ENCODE measurements around the gene RBM47. TPM values are rescaled to one million over a fixed set of nuclear protein-coding genes. Genes with fewer than 3 reads are reported as not detected.

The RBM47 gene
- polyA plus RNA-seq, 4 donors, result 86.9 to 98.8 (median 93.0) TPM

DNA sequence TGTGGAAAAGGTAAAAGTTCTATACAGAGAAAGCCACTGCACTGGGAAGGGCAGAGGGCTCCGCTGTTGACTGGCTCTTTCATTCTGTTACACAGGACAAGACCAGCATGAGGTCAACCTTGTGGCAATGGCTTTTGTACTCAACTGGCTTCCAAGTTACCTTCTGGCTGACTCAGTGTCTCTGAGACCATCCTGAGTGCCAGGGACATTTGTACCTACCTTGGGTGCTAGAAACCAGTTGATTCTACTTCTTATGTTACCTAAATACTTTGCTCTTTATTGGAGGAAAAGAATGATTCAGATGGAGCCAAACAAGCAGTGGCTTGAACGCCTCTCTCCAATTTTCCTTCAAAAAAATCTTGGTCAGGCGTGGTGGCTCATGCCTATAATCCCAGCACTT lies 123.2 kb downstream of the RBM47 start:
- no peak for DNase-seq (ENCODE audit: low read depth in 4 of 4, low spot score in 3 of 4)

DNA sequence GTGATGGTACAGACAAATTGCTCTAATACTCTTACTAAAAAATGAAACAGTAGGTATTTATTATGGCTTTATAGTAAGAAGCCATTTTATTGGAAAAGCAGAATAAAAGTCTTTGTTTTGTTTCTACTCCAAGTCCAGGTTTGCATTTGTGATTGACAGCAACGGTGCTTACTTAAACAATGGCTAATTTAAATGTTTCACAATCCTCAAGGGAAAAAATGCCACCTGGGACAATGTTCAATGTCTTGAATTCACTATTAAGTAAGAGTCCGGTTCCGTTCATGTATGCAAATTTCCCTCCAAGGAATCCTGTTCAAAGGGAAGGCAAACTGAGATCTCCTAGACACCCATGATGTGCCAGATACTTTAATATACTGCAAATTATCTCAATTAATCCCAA lies 123.6 kb downstream of the RBM47 start:
- no peak for DNase-seq (ENCODE audit: low read depth in 4 of 4, low spot score in 3 of 4)

DNA sequence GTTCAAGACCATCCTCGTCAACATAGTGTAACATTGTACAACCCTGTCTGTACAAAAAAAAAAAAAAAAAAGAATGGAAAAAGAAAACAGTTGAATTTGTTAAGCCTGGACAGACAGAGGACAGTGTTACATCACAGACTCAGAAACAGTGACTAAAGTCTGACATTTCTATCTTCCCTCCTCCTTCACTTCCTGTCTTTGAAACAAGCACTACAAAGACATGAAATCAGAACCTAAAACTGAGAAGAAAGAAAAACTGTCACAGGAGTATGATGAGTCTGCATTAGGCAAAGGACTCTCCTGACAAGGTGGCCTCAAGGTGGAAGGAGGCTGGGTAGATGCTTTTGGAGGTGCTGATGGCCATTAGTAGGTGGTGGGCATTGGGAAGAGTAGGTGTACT lies 126.7 kb downstream of the RBM47 start:
- no peak for DNase-seq (ENCODE audit: low read depth in 4 of 4, low spot score in 3 of 4)

DNA sequence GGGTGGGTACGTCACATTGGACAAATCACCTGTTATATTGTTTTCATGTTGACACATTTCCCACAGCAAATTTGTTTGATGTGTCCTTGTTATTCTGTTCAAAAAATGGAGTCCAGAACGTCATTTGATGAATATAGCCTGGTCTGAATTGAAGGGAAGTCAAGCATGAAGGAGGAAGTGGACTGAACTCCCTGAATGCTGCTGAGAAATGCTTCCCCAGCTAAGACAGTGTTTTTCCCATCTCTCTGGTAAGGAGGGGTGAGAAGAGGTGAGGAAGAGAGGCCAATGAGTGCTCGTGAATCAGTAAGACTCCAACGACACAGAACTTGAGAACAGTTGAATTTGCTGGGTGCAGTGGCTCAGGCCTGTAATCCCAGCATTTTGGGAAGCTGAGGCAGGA lies 127.4 kb downstream of the RBM47 start:
- no peak for DNase-seq (ENCODE audit: low read depth in 4 of 4, low spot score in 3 of 4)

DNA sequence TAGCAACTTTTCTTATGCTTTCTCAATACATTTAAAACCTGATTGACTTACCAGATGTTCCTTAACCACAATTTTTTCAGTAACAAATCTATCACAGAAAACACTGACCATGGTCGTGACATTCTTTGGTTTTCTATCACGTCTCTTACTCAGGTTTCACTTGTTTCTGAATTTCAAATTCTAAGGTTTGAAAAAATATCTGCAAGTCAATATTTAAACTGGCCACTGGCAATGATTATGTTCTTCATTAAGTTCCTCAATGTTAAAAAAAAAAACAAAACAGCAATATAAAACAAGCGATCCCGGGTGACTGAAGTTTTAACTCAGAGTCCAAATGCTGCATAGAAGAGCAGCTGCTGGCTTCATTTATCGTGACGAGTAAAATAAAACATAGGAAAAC lies 128.9 kb downstream of the RBM47 start:
- no peak for DNase-seq (ENCODE audit: low read depth in 4 of 4, low spot score in 3 of 4)

DNA sequence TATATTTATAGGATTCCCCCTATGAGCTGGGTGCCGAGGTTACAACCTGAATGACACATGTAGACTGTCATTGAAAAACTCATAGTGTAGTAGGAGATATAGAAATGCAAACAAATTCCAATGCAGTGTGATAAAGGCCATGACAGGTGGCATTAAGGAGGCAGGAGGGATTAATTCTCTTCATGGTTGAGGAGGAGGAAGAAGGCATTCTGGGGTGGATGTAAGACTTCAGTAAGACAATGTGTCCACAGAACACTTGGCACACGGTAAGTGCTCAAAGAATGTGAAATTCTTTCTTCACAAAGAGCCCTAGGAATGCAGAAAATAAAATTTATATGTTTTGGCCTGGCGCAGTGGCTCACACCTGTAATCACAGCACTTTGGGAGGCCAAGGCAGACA lies 136.5 kb downstream of the RBM47 start:
- no peak for DNase-seq (ENCODE audit: low read depth in 4 of 4, low spot score in 3 of 4)

DNA sequence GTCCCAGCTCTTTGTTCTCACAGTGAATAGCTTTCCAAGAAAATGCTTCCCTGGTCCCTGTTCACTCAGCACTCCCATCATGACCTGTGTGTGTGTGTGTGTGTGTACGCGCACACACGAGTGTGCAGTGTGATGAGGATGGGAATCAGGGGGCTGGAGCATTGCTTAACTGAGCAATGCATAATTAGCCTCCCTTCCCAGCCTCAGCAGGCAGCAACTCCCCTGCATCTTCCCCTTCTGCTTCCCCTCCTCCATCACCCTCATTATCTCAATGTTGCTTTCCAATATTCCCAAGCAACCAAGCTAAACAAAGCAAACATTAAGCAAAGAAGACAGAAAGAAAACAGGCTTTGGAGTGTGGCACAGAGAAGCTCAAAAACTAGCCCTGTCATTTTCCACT lies 137.0 kb downstream of the RBM47 start:
- DNase-seq (ENCODE audit: low read depth in 4 of 4, low spot score in 3 of 4), result no peak

DNA sequence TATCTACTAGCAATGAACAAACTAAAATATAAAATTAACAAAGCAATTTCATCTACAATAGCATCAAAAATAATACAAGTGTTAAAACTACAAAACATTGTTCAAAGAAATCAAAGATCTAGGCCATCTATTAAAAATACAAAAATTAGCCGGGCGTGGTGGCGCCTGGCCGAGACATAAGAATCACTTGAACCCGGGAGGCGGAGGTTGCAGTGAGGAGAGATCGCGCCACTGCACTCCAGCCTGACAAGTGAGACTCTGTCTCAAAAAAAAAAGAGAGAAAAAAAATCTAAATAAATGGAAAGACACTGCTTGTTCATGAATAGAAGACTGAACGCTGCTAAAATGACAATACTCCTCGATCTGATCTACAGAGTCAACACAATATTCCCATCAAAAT lies 139.2 kb downstream of the RBM47 start:
- no peak for DNase-seq (ENCODE audit: low read depth in 4 of 4, low spot score in 3 of 4)

DNA sequence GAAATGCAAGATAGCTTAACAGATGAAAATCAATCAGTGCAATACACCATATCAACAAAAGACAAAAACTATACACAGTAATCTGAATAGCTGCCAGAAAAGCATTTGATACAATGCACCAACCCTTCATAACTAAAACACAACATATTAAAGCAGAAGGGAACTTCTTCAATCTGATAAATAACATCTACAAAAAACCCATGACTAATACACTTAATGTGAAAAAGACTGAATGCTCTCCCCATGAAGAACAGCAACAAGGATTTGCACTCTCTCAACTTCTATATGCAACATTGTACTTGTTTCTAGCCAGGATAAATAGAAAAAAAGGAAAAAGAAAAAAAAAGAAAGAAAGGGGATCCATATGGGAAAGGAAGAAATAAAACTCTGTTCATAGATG lies 139.7 kb downstream of the RBM47 start:
- no peak for DNase-seq (ENCODE audit: low read depth in 4 of 4, low spot score in 3 of 4)

DNA sequence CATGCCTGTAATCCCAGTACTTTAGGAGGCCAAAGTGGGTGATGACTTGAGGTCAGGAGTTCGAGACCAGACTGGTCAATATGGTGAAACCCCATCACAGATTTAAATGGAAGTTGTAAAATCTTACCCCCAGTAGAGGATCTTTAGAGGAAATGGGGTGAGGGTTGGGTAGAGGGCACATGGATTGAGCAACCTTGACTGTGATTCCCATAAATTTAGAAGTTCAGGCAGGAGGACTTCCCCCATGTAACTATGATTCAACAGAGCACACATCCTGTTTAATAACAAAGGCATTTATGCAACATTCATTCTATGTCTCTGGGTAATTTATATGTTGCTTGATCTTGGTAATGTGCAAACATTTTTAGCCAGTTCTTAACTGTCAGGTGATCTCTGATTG lies 143.1 kb downstream of the RBM47 start:
- DNase-seq (ENCODE audit: low read depth in 4 of 4, low spot score in 3 of 4), result no peak

DNA sequence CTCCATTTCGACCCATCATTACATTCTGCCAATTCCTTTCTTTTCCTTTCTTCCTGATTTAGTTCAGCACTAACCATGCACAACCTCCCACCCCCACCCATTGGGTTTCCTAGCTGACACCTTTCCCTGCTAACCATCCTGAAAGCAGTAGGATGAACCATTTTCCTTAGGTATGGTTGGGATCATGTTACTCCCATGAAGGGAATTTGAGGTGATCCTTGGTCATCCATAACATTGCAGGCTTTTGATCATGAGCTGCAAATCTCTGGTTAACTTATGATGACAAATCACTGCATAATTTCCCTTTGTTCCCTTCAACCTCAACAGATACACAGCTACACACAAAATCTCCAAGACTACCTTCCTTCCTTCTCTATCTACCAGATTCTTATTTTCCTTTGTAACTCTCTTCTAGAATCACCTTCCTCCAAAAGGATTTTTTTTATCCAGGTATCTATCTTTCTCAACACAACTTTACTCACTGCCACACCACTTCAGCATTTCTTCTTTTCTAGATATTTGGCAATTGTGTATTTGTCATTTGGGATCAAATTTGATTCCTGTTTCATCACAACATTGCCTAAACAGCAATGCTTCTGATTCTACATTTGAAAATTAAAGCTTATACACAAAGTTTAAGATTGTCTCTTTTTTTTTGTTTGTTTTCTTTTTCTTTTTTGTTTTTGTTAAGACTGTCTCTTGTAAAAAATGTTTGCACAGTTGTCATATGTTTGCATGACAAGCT lies 145.1 kb downstream of the RBM47 start:
- DNase-seq (ENCODE audit: low read depth in 4 of 4, low spot score in 3 of 4), result no peak

DNA sequence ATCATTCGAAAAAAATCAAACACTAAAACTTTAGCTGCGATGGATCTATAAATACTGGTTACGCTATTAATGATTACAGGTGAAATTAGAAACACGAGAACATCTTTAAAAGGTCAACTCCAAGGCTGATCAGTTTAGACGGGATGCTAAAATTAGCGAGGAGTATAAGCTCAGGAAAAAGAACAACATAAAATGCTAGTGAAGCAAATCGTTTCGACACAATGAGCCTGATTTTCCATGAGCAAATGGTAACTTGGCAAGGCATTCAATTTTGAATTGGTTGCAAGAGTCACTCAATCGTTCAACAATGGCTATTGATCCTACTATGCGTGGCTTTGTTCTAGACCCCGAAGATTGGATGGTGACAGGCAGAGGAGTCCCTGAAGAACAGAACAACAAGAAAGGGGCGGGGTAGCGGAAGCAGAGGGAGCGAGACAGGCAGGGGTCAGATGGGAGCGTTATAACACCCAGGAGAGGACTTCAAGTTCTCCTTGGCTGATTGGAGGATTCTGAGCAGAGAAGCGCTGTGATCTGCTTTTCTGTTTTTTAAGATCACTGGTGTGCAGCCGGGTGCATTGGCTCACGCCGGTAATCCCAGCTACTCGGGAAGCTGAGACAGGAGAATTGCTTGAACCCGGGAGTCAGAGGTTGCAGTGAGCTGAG lies 146.5 kb downstream of the RBM47 start:
- no peak for DNase-seq (ENCODE audit: low read depth in 4 of 4, low spot score in 3 of 4)

DNA sequence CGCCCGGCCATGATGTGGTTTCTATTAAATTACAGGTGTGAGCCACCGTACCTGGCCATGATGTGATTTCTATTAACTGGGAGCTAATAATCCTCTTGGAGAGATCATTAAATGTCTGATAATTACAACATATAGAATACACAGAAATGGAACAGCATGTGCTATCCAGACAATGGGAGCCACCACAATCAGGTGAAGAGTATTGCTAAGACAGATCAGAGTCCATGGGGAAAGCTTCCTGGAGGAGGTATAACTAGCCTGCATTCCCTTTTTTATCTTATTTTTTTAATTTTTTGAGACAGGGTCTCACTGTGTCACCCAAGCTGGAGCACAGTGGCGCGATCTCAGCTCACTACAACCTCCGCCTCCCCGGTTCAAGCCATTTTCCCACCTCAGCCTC lies 147.7 kb downstream of the RBM47 start:
- DNase-seq (ENCODE audit: low read depth in 4 of 4, low spot score in 3 of 4), result no peak

DNA sequence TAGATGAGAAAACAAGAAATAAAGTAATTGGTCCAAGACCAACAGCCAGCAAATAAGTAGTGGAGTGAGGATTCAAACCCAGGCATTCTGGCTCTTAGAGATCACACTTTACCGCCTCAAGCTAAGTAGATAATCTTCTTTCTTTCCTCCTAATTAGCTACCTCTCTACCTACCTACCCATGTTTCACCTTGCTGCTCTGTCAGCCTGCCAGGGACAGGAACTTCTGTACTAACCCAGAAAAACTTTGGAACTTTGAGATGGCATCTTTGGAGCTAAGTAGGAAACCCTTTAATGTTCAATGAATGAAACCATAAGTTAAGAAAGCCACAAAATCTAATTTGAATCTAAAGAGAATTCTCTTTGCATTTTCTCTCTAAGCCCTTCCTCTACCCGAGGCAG lies 149.4 kb downstream of the RBM47 start:
- no peak for DNase-seq (ENCODE audit: low read depth in 4 of 4, low spot score in 3 of 4)

DNA sequence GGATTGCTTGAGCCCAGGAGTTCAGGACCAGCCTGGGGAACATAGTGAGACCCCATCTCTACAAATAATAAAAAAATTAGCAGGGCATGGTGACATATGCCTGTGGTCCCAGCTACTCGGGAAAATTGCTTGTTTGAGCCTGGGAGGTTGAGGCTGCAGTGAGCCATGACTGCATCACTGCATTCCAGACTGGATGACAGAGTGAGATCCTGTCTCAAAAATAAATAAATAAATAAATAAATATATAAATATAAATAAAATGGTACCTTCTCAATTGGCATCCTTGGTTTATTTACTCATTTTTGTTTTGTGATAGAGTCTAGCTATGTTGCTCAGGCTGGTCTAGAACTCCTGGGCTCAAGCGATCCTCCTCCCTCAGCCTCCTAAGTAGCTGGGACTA lies 150.3 kb downstream of the RBM47 start:
- no peak for DNase-seq (ENCODE audit: low read depth in 4 of 4, low spot score in 3 of 4)

DNA sequence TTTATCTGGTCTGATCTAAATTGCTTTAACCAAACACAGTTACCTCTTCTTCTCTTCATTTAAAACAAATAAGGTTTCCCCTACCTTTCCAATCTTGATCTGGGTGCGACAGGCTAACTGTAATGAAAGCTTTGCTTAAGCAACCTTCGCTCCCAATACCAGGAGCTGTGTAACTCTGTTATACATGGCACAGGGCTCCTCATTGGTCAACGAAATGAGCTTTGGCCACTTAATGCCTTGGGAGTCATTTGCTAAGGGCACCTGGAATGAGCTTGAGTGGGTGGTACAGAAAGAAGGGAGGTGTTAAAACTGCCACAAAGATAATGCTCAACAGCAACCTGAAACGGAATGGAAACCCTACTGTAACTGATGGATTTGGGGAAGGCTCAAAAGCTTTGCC lies 154.1 kb downstream of the RBM47 start:
- DNase-seq (ENCODE audit: low read depth in 4 of 4, low spot score in 3 of 4), result no peak

DNA sequence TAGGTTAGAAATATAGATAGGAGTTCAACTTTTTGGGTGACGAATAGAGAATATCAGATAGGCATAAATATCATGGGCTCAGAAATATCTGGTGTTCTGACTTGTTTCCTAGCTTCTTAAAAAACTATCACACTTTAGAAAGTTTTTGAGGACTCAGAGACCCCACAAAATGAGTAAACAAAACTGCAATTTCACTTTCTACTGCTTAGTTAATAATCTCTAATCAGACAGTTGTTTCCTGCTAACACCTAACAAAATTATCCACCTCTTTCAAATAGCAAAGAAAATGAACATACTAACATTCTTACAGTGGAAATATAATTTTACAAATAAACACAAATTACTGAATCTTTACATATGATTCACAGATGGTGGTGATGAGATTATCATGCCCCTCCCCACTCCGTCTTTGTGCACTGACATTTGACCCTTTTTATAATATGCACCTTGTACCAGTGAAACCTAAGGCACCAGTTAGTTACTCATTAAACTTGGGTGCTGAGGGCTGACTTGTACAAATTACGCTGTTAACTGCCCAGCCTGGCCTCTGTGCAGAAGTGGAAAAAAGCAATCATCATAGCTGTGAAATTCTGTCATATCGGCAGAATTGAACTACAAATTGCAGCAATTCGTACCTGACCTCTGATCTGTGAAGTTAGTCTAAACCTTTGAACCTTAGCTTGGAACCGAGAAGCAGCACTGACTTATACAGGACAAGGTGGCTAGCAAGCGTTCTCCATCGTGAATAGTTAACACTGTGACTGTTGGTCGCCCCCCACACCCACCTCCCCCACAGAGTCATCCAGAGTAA lies 155.9 kb downstream of the RBM47 start:
- peak in 3 of 4 donors; percentile 36 to 71 (median 54) for DNase-seq (ENCODE audit: low read depth in 4 of 4, low spot score in 3 of 4)

DNA sequence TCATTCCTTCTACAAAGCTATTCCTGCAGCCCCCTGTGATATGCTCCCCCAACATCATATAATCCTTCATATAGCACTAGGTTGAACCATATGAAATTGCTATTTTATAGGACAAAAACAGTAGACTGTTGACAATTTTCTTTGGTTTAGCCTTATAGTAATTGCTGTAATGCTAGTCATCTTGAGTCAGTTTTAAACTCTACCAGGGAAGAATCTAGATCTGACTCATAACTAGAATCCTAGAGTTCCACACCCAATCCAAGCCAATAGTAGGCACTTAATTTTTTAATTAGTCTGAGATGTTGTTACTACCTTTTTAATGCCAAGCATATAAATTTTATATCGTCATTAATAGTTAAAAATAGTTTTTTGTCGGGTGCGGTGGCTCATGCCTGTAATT lies 157.7 kb downstream of the RBM47 start:
- DNase-seq (ENCODE audit: low read depth in 4 of 4, low spot score in 3 of 4), result no peak

DNA sequence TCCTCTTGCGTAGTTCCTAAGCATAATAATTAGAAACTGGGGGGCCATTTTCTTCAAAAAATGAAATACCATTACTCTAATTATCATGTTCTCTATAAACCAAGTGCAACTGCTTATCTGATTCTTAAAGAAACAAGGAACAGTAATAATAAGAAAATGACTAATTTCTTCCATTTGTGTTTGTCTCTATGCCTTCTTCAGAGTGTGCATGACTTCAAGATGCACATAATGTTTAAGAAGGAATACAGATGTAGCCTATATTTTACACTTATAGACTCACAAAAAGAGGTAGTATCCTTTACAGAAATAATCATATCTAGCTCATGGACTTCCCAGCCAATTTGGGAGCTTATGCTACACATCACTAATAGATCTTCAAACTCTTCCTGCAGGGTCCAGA lies 162.9 kb downstream of the RBM47 start:
- no peak for DNase-seq (ENCODE audit: low read depth in 4 of 4, low spot score in 3 of 4)

DNA sequence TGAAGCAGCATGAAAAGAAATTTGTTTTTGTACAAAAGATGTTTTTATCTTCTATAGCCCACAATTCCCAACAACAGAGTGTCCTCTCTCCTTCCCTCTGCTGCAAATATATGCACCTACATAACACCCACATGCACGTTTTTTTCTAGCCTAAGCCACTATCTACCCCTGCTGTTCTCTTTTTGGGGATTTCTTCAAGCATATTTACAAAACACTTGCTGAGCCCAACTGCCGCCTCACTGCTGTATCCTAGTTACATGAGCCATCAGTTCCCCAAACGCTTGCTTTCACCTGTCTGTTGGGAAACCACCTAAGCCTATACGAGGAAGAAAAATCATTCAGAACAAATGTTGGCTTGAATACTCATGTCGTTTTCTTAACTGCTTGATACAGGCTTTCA lies 167.3 kb downstream of the RBM47 start:
- no peak for DNase-seq (ENCODE audit: low read depth in 4 of 4, low spot score in 3 of 4)

DNA sequence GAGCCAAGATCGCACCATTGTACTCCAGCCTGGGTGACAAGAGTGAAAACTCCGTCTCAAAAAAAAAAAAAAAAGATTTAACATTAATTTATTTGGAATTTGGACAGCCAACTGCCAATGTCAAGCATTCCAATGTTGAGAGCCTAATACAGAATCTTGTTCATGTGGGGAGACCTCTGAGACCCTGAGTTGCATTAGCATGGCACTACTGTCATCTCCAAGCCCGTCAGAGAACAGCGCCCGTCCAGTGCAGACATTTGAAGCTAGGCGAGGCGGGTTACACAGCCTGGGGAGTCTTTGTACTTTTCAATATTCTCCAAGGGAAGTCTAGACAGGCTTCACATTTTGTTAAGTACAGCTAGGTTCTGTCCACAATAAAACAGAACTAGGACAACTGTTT lies 167.8 kb downstream of the RBM47 start:
- DNase-seq (ENCODE audit: low read depth in 4 of 4, low spot score in 3 of 4), result no peak

DNA sequence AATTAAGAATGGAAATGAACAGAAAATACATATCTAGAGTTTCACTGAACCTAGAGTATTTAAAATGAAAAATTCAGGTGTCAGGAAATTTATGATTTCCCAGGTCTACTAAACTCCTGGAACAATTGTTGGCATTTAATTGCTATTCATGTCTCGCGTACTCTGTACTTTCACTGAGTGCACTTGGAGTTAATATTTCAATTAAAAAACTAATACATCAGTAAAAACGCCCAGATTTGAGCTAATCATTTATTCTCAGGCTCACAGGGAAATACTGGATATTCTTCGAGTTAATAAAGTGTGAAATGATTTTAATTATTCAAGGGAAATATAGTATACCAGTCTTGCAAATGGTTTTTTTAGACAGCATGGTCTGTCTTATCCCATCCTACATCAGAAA lies 168.6 kb downstream of the RBM47 start:
- DNase-seq (ENCODE audit: low read depth in 4 of 4, low spot score in 3 of 4), result no peak

Measured in right renal pelvis (tissue), 4 donors.